Smooth muscle cell of bladder (primary cell): Measurements from ENCODE around the gene E2F2. TPM values are rescaled to one million over a fixed set of nuclear protein-coding genes. Genes with fewer than 3 reads are reported as not detected.

ENCODE experiments used
- total RNA-seq: library from RNA; depleted of rRNA; stranded (reverse); fragments of >200 nt; gene quantifications from 2 replicates; pipeline ENCODE4 v1.2.3, GENCODE V29; 2014

The E2F2 gene, protein sequence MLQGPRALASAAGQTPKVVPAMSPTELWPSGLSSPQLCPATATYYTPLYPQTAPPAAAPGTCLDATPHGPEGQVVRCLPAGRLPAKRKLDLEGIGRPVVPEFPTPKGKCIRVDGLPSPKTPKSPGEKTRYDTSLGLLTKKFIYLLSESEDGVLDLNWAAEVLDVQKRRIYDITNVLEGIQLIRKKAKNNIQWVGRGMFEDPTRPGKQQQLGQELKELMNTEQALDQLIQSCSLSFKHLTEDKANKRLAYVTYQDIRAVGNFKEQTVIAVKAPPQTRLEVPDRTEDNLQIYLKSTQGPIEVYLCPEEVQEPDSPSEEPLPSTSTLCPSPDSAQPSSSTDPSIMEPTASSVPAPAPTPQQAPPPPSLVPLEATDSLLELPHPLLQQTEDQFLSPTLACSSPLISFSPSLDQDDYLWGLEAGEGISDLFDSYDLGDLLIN
- total RNA-seq = under 0.01 and 0.14 TPM in 2 replicates

GRCh38 chr1:23530747-23531561 lies at the start of gene E2F2:
Gene E2F2 (minus strand): TSS chr1:23531233. CDS start chr1:23530793, 440 bp downstream.

DNA sequence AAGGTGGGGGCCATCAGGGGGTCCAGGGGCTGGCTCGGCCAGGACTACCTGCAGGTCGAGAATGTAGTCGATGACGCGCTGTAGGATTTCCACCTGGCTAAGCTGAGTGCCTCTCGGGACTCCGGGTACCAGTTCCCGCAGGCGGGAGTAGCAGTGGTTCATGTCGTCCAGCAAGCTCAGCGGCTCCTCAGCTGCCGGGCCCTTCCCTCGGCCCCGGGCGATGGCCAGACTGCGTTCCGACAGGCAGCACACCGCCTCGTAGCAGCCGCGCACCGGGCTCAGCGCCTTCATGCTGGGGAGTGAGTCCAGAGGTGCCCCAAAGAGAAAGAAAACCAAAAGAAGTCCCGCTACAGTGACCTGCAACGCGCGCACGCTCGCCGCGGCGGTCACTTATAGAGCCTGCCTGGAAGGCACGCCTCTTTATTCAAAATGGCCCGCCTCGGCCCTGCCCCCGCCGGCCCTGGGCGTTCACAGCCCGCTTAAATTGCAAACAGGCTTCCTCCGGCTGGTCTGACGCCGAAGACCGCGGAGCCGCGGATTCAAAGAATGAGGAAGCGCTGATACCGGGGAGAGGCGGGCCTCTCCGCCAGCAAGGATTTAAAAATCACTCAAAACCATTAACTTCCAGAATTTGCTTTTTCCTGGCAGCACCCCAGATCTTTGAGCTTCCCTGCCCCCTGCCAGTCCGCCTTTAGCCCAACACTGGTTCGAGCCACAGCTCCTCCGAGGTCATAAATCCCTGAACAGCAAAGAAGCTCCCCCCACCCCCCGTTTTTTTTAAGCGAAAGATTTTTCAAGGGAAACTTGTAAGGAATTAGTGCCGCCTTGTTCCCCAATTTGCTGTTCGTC lies 28.3 kb upstream of the E2F2 start, which contains the start of gene ID3:
TSS of gene ID3 (minus strand) at position 366 of the 849 bp plus-strand sequence. CDS start at position 291, 75 bp downstream.

GRCh38 chr1:23483321-23484252 lies 47.4 kb downstream of the E2F2 start, which contains the start of gene ASAP3:
Gene ASAP3 (minus strand): TSS chr1:23484179. CDS start chr1:23484133, 46 bp downstream.

Other genes with a start within 250 kb of the E2F2 start
- 70.7 and 78.8 TPM in 2 replicates for gene HNRNPR, start 186.9 kb downstream of the E2F2 start, total RNA-seq
- 17.2 and 24.1 TPM in 2 replicates for gene ZNF436, start 161.4 kb downstream of the E2F2 start, total RNA-seq
- gene TCEA3, start 106.5 kb downstream of the E2F2 start, total RNA-seq = 11.1 and 19.6 TPM in 2 replicates
- gene ASAP3, start 47.1 kb downstream of the E2F2 start, total RNA-seq = 58.6 and 72.0 TPM in 2 replicates
- 195 and 250 TPM in 2 replicates for gene ID3, start 28.3 kb upstream of the E2F2 start, total RNA-seq
- gene RPL11, start 160.6 kb upstream of the E2F2 start, total RNA-seq = 1,611 and 1,698 TPM in 2 replicates
- 16.5 and 17.9 TPM in 2 replicates for gene ELOA, start 212.2 kb upstream of the E2F2 start, total RNA-seq
- 28.2 and 34.9 TPM in 2 replicates for gene PITHD1, start 247.2 kb upstream of the E2F2 start, total RNA-seq